HepG2 (cell line): ENCODE results near the gene LTB4R. TPM values are rescaled to one million over a fixed set of nuclear protein-coding genes. Genes with fewer than 3 reads are reported as not detected.
A peak's percentile ranks its signal among the peaks of the same experiment; 100 is the strongest.

Experiments
- ATAC-seq: fragments of 200-7000 bp; cut with Tn5 transposase; 3 replicates; pipeline ENCODE4 v1.9.1; 2020; ENCODE audit warnings: mild to moderate bottlenecking, moderate library complexity
- BruUV-seq: library from RNA; stranded (reverse); fragments of 400-500 nt; replicated peaks from 2 replicates; lab custom pipeline; 2021; lab: Mats Ljungman, UMichigan
- CTCF ChIA-PET: fragments of 300-600 bp; formaldehyde crosslinking; extraction: SDS; loops from one replicate; lab custom pipeline; 2021; ENCODE audit warnings: low total read pairs, inconsistent platforms, low intra/inter-chr PET ratio; lab: Yijun Ruan, JAX
- POLR2A ChIA-PET: fragments of 350-600 bp; sonication (Branson Sonifier 250); formaldehyde crosslinking; loops from one replicate; lab custom pipeline; 2020; ENCODE audit warnings: antibody characterized with exemption, inconsistent platforms; lab: Yijun Ruan, JAX
- DNase-seq: peaks from one replicate; pipeline ENCODE4 v3.0.0-alpha.2; 2015; ENCODE audit warnings: low spot score
- FAIRE-seq: peaks from 3 replicates; lab custom pipeline; 2011; peaks lifted over from hg19 to GRCh38; lab: Jason Lieb, UNC
- H2AFZ ChIP-seq: one replicate; pipeline ENCODE4 v1.6.1; 2011; ENCODE audit warnings: low read length, inconsistent platforms
- H3K27ac ChIP-seq: fragments of 300-600 bp; 3 replicates; pipeline ENCODE4 v1.8.0; 2011; ENCODE audit warnings: mixed run types, mild to moderate bottlenecking, mixed read lengths, low read length, inconsistent platforms; ENCODE audit not compliant: insufficient read depth; ENCODE audit errors: extremely low read length
- H3K27me3 ChIP-seq, 2 experiments: fragments of 200-600 bp in 1 of 2; 2 replicates in 1 of 2; 3 replicates in 1 of 2; pipeline versions ENCODE4 v1.6.0 to v1.8.0; 2011; ENCODE audit warnings: low read length in 2 of 2, mild to moderate bottlenecking in 2 of 2, moderate library complexity in 2 of 2, inconsistent platforms in 1 of 2; ENCODE audit not compliant: insufficient read depth in 2 of 2, control insufficient read depth in 1 of 2
- H3K36me3 ChIP-seq, 2 experiments: fragments of 200-600 bp in 1 of 2; replicated peaks in 1 of 2; 2 replicates in 1 of 2; 3 replicates in 1 of 2; pipeline versions ENCODE4 v1.5.1 to v1.8.0; 2011; ENCODE audit warnings: low read length in 2 of 2, inconsistent platforms in 1 of 2; ENCODE audit not compliant: insufficient read depth in 2 of 2, control insufficient read depth in 1 of 2
- H3K4me1 ChIP-seq: 2 replicates; pipeline ENCODE4 v1.5.1; 2012; ENCODE audit warnings: low read length, inconsistent platforms; ENCODE audit not compliant: insufficient read depth
- H3K4me2 ChIP-seq: 2 replicates; pipeline ENCODE4 v1.6.0; 2011; ENCODE audit warnings: low read depth, low read length, inconsistent platforms
- H3K4me3 ChIP-seq, 3 experiments: fragments of 200-600 bp in 1 of 3; sonication (generic), shearing (Covaris generic) in 1 of 3; replicated peaks in 1 of 3; 2 replicates each; pipeline ENCODE4 v1.5.1; 2011 to 2016; ENCODE audit warnings: low read length in 3 of 3, inconsistent platforms in 2 of 3, low read depth in 2 of 3, mild to moderate bottlenecking in 2 of 3, control low read depth in 1 of 3, mixed read lengths in 1 of 3; ENCODE audit not compliant: insufficient read depth in 1 of 3
- H3K79me2 ChIP-seq: one replicate; pipeline ENCODE4 v1.6.1; 2011; ENCODE audit warnings: low read length, inconsistent platforms; ENCODE audit not compliant: insufficient read depth
- H3K9ac ChIP-seq: 2 replicates; pipeline ENCODE4 v1.6.0; 2011; ENCODE audit warnings: mild to moderate bottlenecking, low read depth, low read length, inconsistent platforms; ENCODE audit not compliant: insufficient read depth
- H3K9me3 ChIP-seq: 2 replicates; pipeline ENCODE4 v1.5.1; 2012; ENCODE audit warnings: mild to moderate bottlenecking, low read length
- H4K20me1 ChIP-seq: 2 replicates; pipeline ENCODE4 v1.6.0; 2011; ENCODE audit warnings: inconsistent platforms, mild to moderate bottlenecking, low read length, moderate library complexity; ENCODE audit not compliant: insufficient read depth
- AGO2 ChIP-seq: fragments of 200-400 bp; formaldehyde crosslinking; optimal IDR thresholded peaks from 2 replicates; pipeline ENCODE3; 2017; ENCODE audit warnings: mild to moderate bottlenecking, low read depth, low read length, moderate library complexity
- DNMT1 ChIP-seq: sonication (generic); formaldehyde crosslinking; IDR thresholded peaks from 2 replicates; pipeline ENCODE4 v1.5.1; 2020; ENCODE audit warnings: mild to moderate bottlenecking, missing genetic modification reagents
- LBX2 ChIP-seq: sonication (generic); formaldehyde crosslinking; IDR thresholded peaks from 2 replicates; pipeline ENCODE4 v1.5.0; 2020; ENCODE audit warnings: missing genetic modification reagents, mild to moderate bottlenecking, borderline replicate concordance
- MAX ChIP-seq: IDR thresholded peaks from 2 replicates; pipeline ENCODE4 v1.6.1; 2012; ENCODE audit warnings: inconsistent platforms
- MYNN ChIP-seq: sonication (generic); formaldehyde crosslinking; IDR thresholded peaks from 2 replicates; pipeline ENCODE4 v1.4.0; 2020; ENCODE audit warnings: mild to moderate bottlenecking, low read depth, missing genetic modification reagents
- NFE2 ChIP-seq: sonication (generic); formaldehyde crosslinking; IDR thresholded peaks from 2 replicates; pipeline ENCODE4 v1.4.0; 2020; ENCODE audit warnings: missing genetic modification reagents
- PHF5A ChIP-seq: IDR thresholded peaks from one replicate; pipeline ENCODE4 v1.6.1; 2018; ENCODE audit warnings: low read depth, missing genetic modification reagents; ENCODE audit not compliant: unreplicated experiment
- PREB ChIP-seq: sonication (generic); formaldehyde crosslinking; IDR thresholded peaks from 2 replicates; pipeline ENCODE4 v1.4.0; 2020; ENCODE audit warnings: missing genetic modification reagents
- RARA ChIP-seq: IDR thresholded peaks from 2 replicates; pipeline ENCODE4 v1.6.1; 2016; ENCODE audit warnings: missing genetic modification reagents, missing compliant biosample characterization
- RELA ChIP-seq: sonication (generic); formaldehyde crosslinking; IDR thresholded peaks from 2 replicates; pipeline ENCODE4 v1.4.0; 2020; ENCODE audit warnings: missing genetic modification reagents
- SOX13 ChIP-seq, 3 experiments: fragments of 450-650 bp in 1 of 3; sonication (generic) in 1 of 3; formaldehyde crosslinking in 1 of 3; IDR thresholded peaks in 2 of 3; conservative IDR thresholded peaks in 1 of 3; 2 replicates each; pipeline versions ENCODE4 v1.5.0 to v1.6.1; 2016 to 2020; ENCODE audit warnings: antibody characterized with exemption in 1 of 3, mild to moderate bottlenecking in 1 of 3, missing compliant biosample characterization in 1 of 3, missing genetic modification reagents in 1 of 3, moderate library complexity in 1 of 3
- XBP1 ChIP-seq: sonication (generic); formaldehyde crosslinking; IDR thresholded peaks from 2 replicates; pipeline ENCODE4 v1.5.0; 2020; ENCODE audit warnings: missing genetic modification reagents
- ZFP62 ChIP-seq: sonication (generic); formaldehyde crosslinking; IDR thresholded peaks from 2 replicates; pipeline ENCODE4 v1.4.0; 2020; ENCODE audit warnings: missing genetic modification reagents
- ZNF230 ChIP-seq: sonication (generic); formaldehyde crosslinking; IDR thresholded peaks from 2 replicates; pipeline ENCODE4 v1.4.0; 2020; ENCODE audit warnings: mild to moderate bottlenecking, missing genetic modification reagents
- ZNF687 ChIP-seq: sonication (generic); formaldehyde crosslinking; IDR thresholded peaks from 2 replicates; pipeline ENCODE4 v1.5.1; 2020; ENCODE audit warnings: mild to moderate bottlenecking, missing genetic modification reagents, moderate library complexity
- ZNF713 ChIP-seq: sonication (generic); formaldehyde crosslinking; IDR thresholded peaks from 2 replicates; pipeline ENCODE4 v1.4.0; 2020; ENCODE audit warnings: mild to moderate bottlenecking, missing genetic modification reagents
- WGBS: methylation state at CpG from one replicate; pipeline ENCODE4 v1.1.6; 2017; ENCODE audit warnings: low lambda C conversion rate; 5-methylcytosine and 5-hydroxymethylcytosine counted together
- in situ Hi-C: cut with HindIII; loops from 2 replicates; pipeline ENCODE4 v1.10.0; 2017; ENCODE audit warnings: low pct_unique_long_range_greater_than_20kb; ENCODE audit not compliant: extremely low pct_ligation_motif_present
- intact Hi-C: fragments of 100-400 bp; cut with micrococcal nuclease; formaldehyde crosslinking; loops from one replicate; pipeline ENCODE4 v1.10.0; 2022; ENCODE audit not compliant: unreplicated experiment
- polyA plus RNA-seq, 8 experiments: library from polyadenylated mRNA; depleted of rRNA in 3 of 8; stranded (reverse) in 7 of 8; unstranded in 1 of 8; fragments of >200 nt; fragmentation: Illumina TruSeq in 4 of 8; extraction: Trizol in 4 of 8; gene quantifications; 2 replicates each; pipeline versions ENCODE4 v1.2.1 to v1.2.3, GENCODE V29; 2011 to 2016; ENCODE audit warnings: low read depth in 4 of 8, missing spikeins in 1 of 8, mixed read lengths in 1 of 8; ENCODE audit not compliant: insufficient read depth in 1 of 8
- total RNA-seq, 5 experiments: library from RNA; depleted of rRNA; stranded (reverse); fragments of >200 nt; fragmentation: Illumina TruSeq; extraction: Trizol; gene quantifications; 2 replicates each; pipeline ENCODE4 v1.2.3, GENCODE V29; 2016; ENCODE audit warnings: low read depth in 1 of 5

The LTB4R gene
- total and polyA plus RNA-seq, 2 of the 13 experiments (the other 11 are each of a cell fraction or from before 2014, with no cell fraction given), result 3.2 to 8.2 TPM

DNA sequence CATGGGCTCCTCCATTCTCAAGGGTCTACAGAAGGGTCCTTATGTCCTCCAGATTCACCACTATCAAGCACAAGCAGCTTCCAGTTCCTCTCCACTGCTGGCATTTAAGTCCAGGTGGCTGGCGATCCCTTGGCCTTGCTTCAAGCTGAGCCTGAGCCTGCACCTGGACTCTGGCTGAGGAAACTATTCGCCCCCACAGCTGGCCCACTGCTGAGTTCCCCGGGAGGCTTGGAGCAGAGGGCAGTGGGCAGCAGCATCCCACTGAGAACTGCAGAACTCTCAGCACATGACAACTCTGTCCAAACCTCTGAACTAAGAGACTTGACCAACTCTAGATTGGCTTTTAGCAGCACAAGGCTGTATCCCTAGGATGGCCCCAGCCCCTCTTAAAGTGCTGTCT, 28.6 kb upstream of the LTB4R start (continued):
- TF ChIP-seq ZNF687 (CRISPR knock-in tag) (0 out of 2 replicates have a peak, but pooled peaks have one; percentile 12), ZNF230 (no peak), MAX (no peak), ZFP62 (CRISPR knock-in tag) (no peak), NFE2 (no peak), RELA (CRISPR knock-in tag) (no peak), MYNN (no peak), ZNF713 (CRISPR knock-in tag) (no peak)

GRCh38 chr14:24283796-24284460, 27.4 kb upstream of the LTB4R start:
- DNase-seq (no peak), FAIRE-seq (no peak), ATAC-seq (peak; percentile 6)
- intact Hi-C loops, result no loop called here
- Histone ChIP-seq H3K79me2 (no peaks in the 10 kb centered on the region), H3K36me3 (no peaks in the 10 kb centered on the region), H3K9ac (no peak overlapping the region), H3K4me1 (no peaks in the 10 kb centered on the region), H3K9me3 (no peaks in the 10 kb centered on the region), H4K20me1 (no peaks in the 10 kb centered on the region), H2AFZ (no peak overlapping the region), H3K4me2 (no peak overlapping the region), H3K27ac (no peak overlapping the region), H3K27me3 (no peaks in the 10 kb centered on the region), H3K4me3 (no peak overlapping the region)
- 87% methylated on average over 5 of the region's 5 CpGs for WGBS
- BruUV-seq, result no TSS peak
- in situ Hi-C loops, result no loop called here
- ChIA-PET POLR2A (interaction anchor here (1.1 to 2.4 kb wide), 5 partner anchors 10 to 41 kb away, joined by 3 to 23 read pairs (median 6); partner anchors contain the start of genes CIDEB, DHRS1, NOP9 and RABGGTA), CTCF (no interaction called here)
- TF ChIP-seq AGO2 (no peak), DNMT1 (CRISPR knock-in tag) (0 out of 2 replicates have a peak, but pooled peaks have one; percentile 3), SOX13 (IDR thresholded peaks at IDR 0.05) (no peak), SOX13 (CRISPR knock-in tag; conservative IDR thresholded peaks at IDR 0.05 in 1 of 2, IDR thresholded peaks at IDR 0.05 in 1 of 2) (no peak), XBP1 (no peak), RARA (CRISPR knock-in tag) (no peak), PREB (0 out of 2 replicates have a peak, but pooled peaks have one; percentile 14), LBX2 (CRISPR knock-in tag) (no peak), PHF5A (CRISPR knock-in tag) (no peak)
